Gastrocnemius medialis (tissue), 4 donors: ENCODE measurements around the gene TENT5C. TPM values are rescaled to one million over a fixed set of nuclear protein-coding genes. Genes with fewer than 3 reads are reported as not detected.

Experiments
- ATAC-seq, 2 donors: fragments of 150-250 bp; one replicate each; pipeline ENCODE4 v1.9.1; 2016
- DNase-seq, 2 donors: peaks; one replicate each; pipeline ENCODE4 v3.0.0-alpha.2; 2019
- H3K27ac ChIP-seq, 4 donors: fragments of 200-600 bp; sonication (generic); 1 replicate in 1 of 4; 2 replicates in 3 of 4; pipeline ENCODE4 v1.5.1; 2016 to 2018; ENCODE audit warnings: mild to moderate bottlenecking in 2 of 4, moderate library complexity in 1 of 4
- H3K27me3 ChIP-seq, 3 donors: fragments of 200-600 bp; sonication (generic) in 2 of 3; 1 replicate in 1 of 3; 2 replicates in 2 of 3; pipeline versions ENCODE4 v1.5.1 to v1.6.0; 2016 to 2019; ENCODE audit warnings: mild to moderate bottlenecking in 1 of 3, moderate library complexity in 1 of 3
- H3K36me3 ChIP-seq, 2 donors: fragments of 200-600 bp; sonication (generic) in 1 of 2; one replicate each; pipeline ENCODE4 v1.5.1; 2017 to 2018
- H3K4me1 ChIP-seq, 2 donors: fragments of 200-600 bp; sonication (generic) in 1 of 2; one replicate each; pipeline ENCODE4 v1.5.1; 2016 to 2017; ENCODE audit warnings: mild to moderate bottlenecking in 2 of 2
- H3K4me3 ChIP-seq, 4 donors: fragments of 200-600 bp; sonication (generic) in 3 of 4; 1 replicate in 1 of 4; 2 replicates in 3 of 4; pipeline ENCODE4 v1.5.1; 2016 to 2019; ENCODE audit warnings: mild to moderate bottlenecking in 2 of 4
- H3K9me3 ChIP-seq, 3 donors: fragments of 200-600 bp; sonication (generic) in 2 of 3; 1 replicate in 1 of 3; 2 replicates in 2 of 3; pipeline ENCODE4 v1.5.1; 2016 to 2019
- POLR2A ChIP-seq, 2 donors: fragments of 450-650 bp; IDR thresholded peaks; one replicate each; pipeline ENCODE4 v1.6.1; 2017; ENCODE audit warnings: antibody characterized with exemption in 2 of 2, mild to moderate bottlenecking in 2 of 2, moderate library complexity in 2 of 2
- in situ Hi-C, 4 donors: fragments of 200-750 bp; cut with MboI; loops; one replicate each; pipeline versions ENCODE4 v1.15.0 to v1.8.0; 2017; ENCODE audit warnings: low sequenced_read_pairs in 4 of 4
- intact Hi-C: fragments of 100-400 bp; cut with DNase I; formaldehyde crosslinking; loops from one replicate; pipeline ENCODE4 v1.15.1; 2023; ENCODE audit warnings: low total_unique reads
- total RNA-seq, 4 donors: library from RNA; depleted of rRNA; stranded (reverse); fragments of >200 nt; gene quantifications; one replicate each; pipeline versions ENCODE4 v1.1.0 to v1.2.3, GENCODE V29; 2016
- TF ChIP-seq, protein P1 (sequence below), 5 experiments: fragments of 450-650 bp in 3 of 5; fragments of 200-600 bp in 2 of 5; sonication (generic) in 2 of 5; IDR thresholded peaks in 4 of 5; conservative IDR thresholded peaks in 1 of 5; 1 replicate in 4 of 5; 2 replicates in 1 of 5; pipeline ENCODE4 v1.5.1; 2016 to 2019; ENCODE audit warnings: antibody characterized with exemption in 5 of 5, mild to moderate bottlenecking in 3 of 5, moderate library complexity in 3 of 5

The TENT5C gene
- total RNA-seq, 4 donors from 2014 or later = 2.3 to 21.8 (median 6.4) TPM

DNA sequence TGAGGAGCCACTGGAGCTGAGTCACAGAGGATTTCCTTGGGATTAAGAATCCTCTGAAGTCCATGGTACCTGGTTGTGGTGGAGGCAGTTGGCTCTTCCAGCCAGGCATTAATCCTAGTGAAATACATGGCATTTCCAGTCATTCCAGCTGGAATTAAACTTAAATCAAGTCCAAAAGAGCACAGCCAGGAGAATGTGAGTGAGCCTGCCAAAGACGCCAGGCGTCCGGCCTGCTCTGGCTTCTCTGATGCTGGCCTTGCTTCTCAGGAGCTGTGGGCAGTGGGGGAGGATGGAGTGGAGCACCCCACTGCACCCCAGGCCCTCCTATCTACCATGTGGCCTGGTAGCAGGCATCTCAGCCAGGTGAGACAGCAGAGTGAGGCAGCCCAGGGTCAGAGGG is 23.4 kb upstream of the TENT5C start:
- ATAC-seq (no peak), DNase-seq (no peak)
- in situ Hi-C loops (no loop called here), intact Hi-C loops (no loop called here)
- Histone ChIP-seq H3K27ac (no peak overlapping the region), H3K9me3 (no peaks in the 10 kb centered on the region), H3K36me3 (no peaks in the 10 kb centered on the region), H3K27me3 (no peaks in the 10 kb centered on the region), H3K4me3 (no peak overlapping the region), H3K4me1 (peaks cover 0 to 7% of the 10 kb centered on the region in 2 donors)
- TF ChIP-seq, protein P1, sequence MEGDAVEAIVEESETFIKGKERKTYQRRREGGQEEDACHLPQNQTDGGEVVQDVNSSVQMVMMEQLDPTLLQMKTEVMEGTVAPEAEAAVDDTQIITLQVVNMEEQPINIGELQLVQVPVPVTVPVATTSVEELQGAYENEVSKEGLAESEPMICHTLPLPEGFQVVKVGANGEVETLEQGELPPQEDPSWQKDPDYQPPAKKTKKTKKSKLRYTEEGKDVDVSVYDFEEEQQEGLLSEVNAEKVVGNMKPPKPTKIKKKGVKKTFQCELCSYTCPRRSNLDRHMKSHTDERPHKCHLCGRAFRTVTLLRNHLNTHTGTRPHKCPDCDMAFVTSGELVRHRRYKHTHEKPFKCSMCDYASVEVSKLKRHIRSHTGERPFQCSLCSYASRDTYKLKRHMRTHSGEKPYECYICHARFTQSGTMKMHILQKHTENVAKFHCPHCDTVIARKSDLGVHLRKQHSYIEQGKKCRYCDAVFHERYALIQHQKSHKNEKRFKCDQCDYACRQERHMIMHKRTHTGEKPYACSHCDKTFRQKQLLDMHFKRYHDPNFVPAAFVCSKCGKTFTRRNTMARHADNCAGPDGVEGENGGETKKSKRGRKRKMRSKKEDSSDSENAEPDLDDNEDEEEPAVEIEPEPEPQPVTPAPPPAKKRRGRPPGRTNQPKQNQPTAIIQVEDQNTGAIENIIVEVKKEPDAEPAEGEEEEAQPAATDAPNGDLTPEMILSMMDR (IDR thresholded peaks at IDR 0.05 in 4 of 5, conservative IDR thresholded peaks at IDR 0.05 in 1 of 5) = no peak
- no peak for TF ChIP-seq POLR2A (IDR thresholded peaks at IDR 0.05)

DNA sequence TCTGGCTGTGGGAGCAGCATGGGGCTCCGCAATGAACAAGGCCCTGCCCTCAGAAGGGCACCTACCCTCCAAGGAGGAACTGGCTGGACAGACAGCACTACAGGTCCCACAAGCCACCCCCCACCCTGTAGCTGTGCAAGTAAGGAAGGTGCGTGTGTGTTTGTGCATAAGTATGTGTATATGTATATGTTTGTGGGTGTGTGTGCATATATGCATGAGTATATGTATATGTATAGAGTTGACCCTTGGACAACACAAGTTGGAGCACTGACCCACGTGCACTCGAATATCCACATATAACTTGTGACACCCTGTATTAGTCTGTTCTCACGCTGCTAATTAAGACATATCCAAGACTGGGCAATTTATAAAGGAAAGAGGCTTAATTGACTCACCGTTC is 22.6 kb upstream of the TENT5C start:
- Histone ChIP-seq H3K4me3 (no peak overlapping the region), H3K36me3 (no peaks in the 10 kb centered on the region), H3K27ac (no peak overlapping the region), H3K4me1 (peaks cover 0 to 7% of the 10 kb centered on the region in 2 donors), H3K27me3 (no peaks in the 10 kb centered on the region), H3K9me3 (no peaks in the 10 kb centered on the region)
- DNase-seq (no peak), ATAC-seq (no peak)
- intact Hi-C loops (no loop called here), in situ Hi-C loops (no loop called here)
- TF ChIP-seq, protein P1 (IDR thresholded peaks at IDR 0.05 in 4 of 5, conservative IDR thresholded peaks at IDR 0.05 in 1 of 5) = no peak
- TF ChIP-seq POLR2A (IDR thresholded peaks at IDR 0.05) = no peak

DNA sequence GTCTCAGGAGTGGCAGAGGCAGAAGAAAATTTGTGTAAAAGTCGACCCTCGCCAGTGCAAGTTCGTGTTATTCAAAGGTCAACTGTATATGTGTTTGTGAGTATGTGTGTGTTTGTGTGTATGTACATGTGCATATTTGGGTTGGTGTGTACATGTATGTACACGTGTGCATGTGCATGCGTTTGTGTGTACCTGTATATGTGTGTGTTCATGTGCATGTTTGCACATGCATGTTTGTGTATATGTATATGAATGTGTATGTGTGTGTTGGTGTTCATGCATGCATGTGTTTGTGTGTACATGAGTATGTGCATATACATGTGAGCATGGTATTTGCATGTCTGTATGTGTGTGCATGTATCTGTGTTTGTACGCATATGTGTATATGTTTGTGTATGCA is 21.7 kb upstream of the TENT5C start:
- no peak overlapping the region for H3K27ac ChIP-seq
- ATAC-seq = no peak
- H3K4me3 ChIP-seq = no peak overlapping the region
- no peak for DNase-seq
- H3K36me3 ChIP-seq = no peaks in the 10 kb centered on the region
- no peak for TF ChIP-seq POLR2A (IDR thresholded peaks at IDR 0.05)
- TF ChIP-seq, protein P1 (IDR thresholded peaks at IDR 0.05 in 4 of 5, conservative IDR thresholded peaks at IDR 0.05 in 1 of 5) = no peak
- no peaks in the 10 kb centered on the region for H3K27me3 ChIP-seq
- in situ Hi-C loops = no loop called here
- intact Hi-C loops = no loop called here
- peaks cover 0 to 7% of the 10 kb centered on the region in 2 donors for H3K4me1 ChIP-seq
- no peaks in the 10 kb centered on the region for H3K9me3 ChIP-seq

DNA sequence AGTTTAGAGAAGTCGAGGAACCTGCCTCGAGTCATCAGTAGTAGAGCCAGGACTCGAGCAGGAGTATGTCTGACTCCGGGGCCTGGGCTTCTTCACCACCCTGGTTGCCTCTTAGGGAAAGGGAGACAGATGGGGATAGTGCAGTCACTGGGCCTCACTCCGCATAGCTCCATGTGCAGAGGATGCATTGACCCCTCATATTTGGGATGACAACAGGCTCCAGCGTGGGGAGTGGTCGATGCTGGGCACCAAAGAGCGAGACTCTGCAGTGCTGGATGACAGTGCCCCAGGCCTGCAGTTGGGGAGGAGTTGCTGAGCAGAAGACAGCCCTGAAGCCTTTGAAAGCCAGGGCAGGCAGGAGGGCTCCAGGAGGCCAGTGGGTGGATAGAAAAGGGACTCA is 20.8 kb upstream of the TENT5C start:
- in situ Hi-C loops = no loop called here
- no peak for ATAC-seq

More for the DNA sequence above, 20.8 kb upstream of the TENT5C start:
- DNase-seq = no peak
- TF ChIP-seq, protein P1 (IDR thresholded peaks at IDR 0.05 in 4 of 5, conservative IDR thresholded peaks at IDR 0.05 in 1 of 5) = no peak
- TF ChIP-seq POLR2A (IDR thresholded peaks at IDR 0.05) = no peak
- intact Hi-C loops = no loop called here
- Histone ChIP-seq H3K27me3 (no peaks in the 10 kb centered on the region), H3K4me1 (peaks cover 0 to 7% of the 10 kb centered on the region in 2 donors), H3K27ac (no peak overlapping the region), H3K4me3 (no peak overlapping the region), H3K9me3 (no peaks in the 10 kb centered on the region), H3K36me3 (no peaks in the 10 kb centered on the region)
